Stimulated activated CD8-positive, alpha-beta memory T cell treated with anti-CD3 and anti-CD28 coated beads, Interleukin-7, amount 100 ng/mL, for 48 hours (primary cell): ENCODE results near the gene BMP4.

Experiments used
- DNase-seq, 2 donors: peaks; one replicate each; pipeline ENCODE4 v3.0.0-alpha.2; 2020; ENCODE audit warnings: low read depth in 1 of 2; ENCODE audit errors: extremely low read depth in 1 of 2

BMP4 gene

DNA sequence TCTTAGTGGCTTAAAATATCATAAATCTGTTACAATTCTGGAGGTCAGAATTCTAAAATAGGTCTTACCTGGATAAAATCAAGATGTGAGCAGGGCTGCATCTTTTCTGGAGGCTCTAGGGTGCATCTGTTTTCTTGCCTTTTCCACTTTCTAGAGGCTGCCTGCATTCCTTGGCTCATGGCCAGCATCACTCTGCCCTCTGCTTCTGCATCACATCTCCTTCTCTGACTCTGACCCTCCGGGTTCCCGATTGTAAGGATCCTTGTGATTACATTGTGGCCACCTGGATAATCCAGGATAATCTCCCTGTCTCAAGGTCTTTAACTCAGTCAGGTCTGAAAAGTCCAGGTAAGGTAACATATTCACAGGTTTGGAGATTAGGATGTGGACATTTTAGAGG, 11.0 kb upstream of the BMP4 start:
- DNase-seq = no peak

DNA sequence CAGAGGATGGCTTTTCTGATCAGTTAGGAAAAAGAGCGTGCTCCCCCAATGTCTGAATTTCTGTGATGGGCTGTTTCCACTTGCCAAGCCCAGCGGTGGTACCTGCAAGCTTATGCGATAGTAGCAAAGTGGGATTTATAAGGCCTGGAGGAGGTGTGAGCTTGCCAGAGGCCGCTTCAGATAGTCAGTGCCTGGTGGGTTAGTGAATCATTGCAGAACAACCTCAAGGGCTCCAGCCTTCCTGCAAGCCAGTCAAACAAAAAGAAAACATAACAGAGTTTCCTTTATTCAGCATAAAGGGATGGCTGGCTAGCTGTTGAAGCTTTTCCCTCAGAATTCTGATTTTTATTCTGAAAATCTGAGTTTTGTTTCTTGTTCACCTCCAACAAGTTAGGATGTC, 7.6 kb upstream of the BMP4 start:
- no peak for DNase-seq

DNA sequence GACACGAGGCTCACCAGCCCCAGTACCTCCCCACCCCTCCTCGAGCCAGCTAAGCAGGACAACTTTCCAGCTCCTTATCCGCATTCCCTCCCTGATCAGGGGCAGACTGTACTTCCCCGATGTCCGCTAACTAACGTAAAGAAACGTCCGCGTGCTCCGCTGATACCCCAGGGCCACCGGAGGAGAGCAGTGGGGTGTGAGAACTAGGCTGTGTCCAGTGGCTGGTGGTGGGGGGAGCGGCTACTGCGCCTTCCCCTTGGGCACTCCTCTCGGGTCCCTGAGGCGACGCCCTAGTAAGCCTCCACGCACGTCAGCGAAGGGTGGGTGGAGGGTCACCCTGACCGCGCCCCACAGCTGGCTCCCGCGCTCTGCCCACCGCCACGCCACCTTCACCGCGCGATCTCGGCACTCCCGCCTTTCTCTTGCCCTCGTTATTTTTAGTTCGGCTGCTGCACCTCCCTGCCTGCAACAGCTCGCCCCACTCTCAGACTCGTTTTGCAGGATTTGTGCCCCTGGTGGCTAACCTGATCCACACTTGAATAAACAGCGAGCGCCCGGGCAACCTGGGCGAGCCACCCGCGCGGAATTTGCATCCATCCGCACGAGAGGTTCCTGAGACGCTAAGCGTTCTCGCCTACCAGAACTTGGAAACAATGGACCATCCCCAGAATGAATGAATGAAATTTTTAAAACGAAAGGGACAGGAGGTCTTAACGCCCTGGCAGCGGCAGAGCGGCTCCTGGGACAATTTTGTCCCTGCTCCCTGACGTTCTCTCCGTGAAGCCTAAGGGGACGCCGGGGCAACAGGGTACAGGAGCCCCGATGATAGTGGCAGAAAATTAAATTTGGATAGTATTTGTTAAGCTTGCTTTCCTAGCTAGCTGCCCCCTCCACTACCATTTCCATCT, 6.9 kb upstream of the BMP4 start:
- DNase-seq = no peak

DNA sequence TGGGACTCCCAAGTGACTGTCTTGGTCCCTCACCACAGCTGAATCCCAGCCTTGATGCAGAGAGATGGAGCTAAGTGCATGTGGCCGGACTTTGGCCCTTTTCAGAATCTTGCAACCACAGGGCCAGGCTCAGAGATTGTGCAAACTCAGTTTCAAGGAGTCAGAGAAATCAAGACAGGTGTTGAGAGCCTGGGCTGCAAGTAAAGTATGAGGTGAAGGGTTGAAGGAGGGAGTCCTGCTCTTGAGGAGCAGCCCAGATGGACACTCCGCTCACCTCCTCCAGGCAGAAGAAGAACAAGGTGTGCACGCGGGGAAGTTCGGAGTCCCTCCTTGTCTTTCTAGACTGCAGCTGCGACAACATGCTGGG, 6.3 kb upstream of the BMP4 start:
- DNase-seq = no peak

DNA sequence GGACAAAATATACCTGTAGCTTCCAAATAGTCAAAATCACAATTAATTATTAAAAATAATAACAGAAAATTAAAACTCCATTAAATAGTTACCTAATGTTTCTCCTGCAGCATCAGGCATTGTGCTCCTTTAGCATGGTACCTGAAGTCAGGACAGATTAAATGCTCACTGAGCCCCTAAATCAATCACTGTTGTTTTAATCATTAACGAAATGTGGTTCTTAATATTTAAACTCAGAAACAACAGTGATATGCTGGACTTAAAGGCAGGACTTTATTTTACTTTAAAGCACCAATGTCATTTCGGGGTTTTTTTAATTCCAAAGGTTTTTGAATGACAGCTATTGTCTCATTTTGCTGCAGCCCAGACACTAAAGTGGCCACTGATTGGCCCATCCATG, 2.0 kb upstream of the BMP4 start:
- DNase-seq = no peak

DNA sequence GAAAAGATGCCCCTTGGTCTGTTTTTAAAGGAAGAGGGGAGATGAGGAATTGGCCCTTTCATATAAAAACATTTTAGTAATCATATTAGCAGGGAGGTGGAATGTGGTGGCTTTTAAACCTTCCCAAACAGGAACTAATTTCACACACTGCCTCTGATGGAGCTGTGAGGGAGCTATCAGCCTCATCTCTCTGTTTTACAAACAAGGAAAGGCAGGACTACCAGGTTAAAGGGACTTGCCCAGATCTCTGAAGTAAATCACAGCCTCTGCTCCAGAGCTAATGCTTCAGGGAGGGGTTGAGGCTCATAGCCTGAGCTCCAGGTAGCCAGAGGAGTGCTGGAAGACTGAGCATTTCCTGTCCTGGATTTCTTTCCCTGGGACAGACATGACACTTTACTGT, 1.1 kb upstream of the BMP4 start:
- DNase-seq = no peak

DNA sequence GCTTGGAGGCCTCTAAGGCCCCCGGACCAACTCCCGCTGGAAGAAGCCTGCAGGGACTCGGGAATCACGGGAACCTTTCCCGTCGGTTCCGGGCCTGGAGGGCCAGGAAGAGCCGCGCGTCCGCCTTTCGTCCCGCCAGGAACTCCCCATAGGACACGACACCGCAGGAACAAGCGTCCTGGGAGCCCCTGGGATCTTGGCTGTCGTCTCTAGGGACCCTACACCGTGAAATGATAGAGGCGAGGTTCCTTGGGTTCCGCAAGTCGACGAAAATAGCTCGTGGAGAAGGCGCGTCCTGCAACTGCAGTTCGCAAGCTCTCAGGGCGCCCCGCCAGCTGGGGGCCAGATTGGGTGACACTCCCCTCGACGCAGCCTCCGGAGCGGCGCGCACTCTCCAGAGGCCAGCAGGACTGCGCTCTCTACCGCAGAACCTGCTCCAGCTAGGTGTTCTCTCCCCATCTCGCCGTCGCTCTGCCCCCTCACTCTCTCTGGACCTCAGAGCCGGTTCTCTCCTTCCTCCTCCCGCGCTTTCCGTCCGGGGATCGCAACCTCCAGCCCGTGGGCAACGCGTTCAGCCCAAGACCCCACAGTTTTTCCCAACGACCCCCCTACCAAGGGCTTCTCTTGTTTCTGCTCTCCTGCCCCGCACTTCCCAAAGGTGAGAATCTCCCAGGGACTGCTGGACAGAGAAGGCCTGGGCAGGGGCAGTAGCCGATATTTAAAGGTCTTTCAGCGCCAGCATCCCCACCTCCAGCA, 776 bp downstream of the BMP4 start:
- DNase-seq = no peak

DNA sequence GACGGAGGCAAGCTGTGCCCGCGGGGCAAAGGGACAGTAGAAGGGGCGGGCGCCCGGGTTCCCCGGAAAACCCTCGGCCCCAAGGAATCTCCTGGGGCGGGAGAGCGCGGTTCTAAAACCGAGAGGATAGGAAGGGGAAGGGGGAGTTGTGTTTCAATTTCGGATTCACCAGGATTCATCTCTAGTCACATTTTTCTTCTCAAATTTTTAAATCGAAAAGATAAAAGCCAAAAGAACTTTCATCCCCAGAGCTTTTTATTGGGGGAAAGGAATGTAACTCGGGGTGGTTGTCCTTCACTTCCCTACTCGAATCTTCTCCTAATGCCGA, 1.4 kb downstream of the BMP4 start:
- no peak for DNase-seq

DNA sequence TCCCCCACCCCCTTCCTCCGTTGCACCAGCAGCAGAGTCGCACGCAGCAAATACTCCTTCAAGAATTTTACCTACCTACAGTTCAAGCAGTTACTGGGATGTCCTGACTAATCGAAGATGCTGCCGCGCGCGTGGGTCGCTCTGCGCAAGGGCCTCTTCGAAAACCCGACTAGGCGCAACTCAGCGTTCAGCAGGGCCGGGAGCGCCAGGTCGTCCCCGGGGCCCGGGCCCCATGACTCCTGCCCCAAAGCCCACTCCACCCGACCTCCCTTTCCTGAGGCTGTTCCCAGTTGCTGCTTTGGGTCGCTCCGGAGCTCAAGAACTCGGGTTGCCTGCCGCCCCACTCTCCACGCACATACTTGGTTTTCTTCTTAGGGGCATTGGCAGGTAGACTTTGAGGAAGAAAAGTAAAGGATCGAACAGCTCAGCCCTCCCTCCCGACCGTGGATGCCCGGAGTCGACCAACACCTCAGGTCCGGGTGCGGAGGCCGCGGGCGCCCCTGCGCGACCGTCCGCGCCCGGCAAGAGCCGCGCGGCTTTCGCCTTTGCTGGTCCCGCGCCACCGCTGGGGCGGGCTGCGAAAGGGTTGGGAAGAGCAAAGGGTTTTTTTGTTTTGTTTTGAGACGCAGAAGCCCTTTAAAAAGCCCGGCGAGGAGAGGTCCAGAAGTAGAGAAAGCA, 1.9 kb downstream of the BMP4 start:
- no peak for DNase-seq

DNA sequence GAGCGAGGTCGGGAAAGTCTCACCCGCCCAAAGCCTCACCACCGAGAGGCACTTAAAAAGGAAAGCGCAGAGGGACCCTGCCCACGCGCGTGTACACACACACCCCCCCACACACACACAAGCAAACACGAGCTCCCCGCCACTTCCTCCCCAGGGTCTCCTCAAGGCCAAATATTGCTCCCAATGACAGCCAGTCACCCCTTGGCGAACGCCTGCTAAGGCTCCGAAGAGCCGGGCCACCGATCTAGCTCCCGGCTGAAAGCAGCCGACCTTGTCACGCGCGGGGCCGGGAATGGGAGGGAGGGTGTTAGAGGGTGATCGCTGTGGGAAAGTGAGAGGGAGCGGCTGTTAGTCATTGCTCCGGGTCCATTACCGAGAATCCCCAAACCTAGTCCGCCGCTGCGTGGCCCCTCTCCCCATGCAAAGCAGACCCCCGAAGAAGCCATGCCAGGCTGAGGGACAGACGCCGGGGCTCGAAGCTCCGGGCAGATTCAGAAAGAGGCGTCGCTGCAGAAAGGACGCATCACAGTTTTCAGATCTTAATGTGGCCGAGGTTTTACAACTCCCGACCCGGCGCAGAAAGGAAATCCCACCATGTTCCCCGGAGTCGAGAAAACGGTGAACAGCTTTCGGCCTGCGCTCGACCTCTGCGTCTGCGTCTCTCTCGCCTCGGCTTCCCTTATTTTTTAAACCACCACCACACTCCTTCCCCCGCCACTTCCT, 2.6 kb downstream of the BMP4 start:
- no peak for DNase-seq

DNA sequence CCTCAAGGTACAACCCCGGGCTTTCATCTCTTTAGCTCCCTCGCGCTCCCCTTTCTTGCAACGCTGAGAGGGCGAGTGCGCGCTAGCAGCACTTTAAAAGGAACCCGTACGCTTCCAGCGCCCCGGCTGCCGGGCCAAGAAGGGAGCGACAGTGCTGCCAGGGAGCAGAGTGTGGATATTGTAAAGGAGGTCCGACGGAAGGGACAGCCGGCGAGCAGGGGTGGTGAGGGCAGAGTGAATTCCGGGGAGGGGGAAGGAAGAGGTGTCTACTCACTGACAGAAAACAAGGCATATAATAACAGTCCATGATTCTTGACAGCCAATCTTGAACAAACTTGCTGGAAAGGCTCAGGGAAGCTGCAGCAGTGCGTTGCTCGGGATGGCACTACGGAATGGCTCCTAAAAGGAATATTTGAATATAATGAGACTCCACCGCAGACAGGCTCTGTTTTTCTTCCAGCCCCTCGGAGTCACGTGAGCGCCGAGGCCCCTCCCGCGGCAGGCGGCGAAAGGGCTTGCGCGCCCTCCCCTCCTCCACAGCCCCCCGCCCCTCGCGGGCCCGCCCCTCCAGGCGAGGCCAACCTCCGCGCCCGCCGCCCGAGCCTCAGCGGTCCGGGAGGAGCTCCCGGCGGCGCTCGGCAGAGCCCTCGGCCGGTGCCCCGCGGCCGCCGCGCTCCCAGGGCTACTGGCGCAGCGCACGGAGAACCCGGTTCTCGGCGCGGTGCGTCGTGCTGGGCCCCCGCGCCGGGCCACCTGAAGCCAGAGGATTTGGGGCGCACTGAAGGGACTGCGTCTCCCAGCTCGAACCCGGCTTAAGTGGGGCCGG, 3.4 kb downstream of the BMP4 start:
- no peak for DNase-seq

DNA sequence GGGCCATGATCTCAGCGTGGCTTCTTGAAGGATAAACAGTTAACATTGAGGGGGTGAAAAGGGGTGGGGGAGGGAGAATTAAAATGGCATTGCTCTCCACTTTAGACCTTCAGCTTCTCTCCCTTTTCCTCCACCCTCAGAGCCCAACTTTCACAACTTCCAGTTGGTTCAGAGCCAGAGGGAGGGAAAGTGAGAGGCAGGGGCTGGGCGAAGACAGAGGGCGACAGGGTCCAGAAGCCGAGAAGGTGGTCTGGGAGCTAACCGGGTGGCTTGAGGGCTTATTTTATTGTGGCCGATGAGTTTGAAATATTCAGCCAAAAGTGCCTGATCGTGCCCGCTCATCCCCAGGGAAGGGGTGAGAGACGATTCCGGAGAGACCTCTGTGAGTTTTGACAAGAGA, 4.1 kb downstream of the BMP4 start:
- no peak for DNase-seq

DNA sequence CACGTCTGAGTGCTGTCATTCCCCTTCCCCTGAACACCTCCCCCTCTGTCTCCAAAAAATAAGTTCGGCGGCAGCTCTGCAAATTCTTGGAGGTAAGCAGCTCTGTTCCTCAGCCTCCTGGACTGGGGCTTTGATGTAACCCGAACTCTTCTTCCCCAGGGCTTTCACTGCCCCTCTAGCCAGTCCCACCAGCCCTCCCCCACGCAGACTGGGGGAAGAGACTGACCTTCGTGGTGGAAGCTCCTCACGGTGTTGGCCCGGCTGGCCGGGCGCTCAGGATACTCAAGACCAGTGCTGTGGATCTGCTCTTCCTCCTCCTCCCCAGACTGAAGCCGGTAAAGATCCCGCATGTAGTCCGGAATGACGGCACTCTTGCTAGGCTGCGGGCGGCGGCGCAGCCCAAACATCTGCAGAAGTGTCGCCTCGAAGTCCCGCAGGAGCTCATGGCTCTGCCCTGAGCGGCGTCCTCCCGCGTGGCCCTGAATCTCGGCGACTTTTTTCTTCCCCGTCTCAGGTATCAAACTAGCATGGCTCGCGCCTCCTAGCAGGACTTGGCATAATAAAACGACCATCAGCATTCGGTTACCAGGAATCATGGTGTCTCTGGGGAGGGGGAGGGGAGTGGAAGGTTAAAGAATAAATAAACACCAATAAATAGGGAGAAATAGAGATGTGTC, 4.9 kb downstream of the BMP4 start:
- no peak for DNase-seq

DNA sequence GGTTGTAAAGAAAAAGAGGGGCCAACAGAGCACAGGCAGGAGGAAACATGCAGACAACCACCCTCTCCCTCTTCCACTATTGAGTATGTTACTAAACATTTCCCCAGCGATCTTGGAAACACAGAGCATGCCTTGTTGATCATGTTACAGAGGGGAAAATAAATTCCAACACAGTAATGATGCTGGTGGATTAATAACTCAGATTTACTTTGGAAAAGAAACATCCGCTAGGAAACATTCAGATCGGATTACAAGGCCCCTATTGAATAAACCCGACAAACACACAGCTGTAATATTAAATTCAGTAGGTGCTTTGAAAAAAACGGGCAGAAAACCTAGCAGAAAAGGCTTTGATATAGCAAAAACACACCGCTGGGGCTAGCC, 5.4 kb downstream of the BMP4 start:
- no peak for DNase-seq

DNA sequence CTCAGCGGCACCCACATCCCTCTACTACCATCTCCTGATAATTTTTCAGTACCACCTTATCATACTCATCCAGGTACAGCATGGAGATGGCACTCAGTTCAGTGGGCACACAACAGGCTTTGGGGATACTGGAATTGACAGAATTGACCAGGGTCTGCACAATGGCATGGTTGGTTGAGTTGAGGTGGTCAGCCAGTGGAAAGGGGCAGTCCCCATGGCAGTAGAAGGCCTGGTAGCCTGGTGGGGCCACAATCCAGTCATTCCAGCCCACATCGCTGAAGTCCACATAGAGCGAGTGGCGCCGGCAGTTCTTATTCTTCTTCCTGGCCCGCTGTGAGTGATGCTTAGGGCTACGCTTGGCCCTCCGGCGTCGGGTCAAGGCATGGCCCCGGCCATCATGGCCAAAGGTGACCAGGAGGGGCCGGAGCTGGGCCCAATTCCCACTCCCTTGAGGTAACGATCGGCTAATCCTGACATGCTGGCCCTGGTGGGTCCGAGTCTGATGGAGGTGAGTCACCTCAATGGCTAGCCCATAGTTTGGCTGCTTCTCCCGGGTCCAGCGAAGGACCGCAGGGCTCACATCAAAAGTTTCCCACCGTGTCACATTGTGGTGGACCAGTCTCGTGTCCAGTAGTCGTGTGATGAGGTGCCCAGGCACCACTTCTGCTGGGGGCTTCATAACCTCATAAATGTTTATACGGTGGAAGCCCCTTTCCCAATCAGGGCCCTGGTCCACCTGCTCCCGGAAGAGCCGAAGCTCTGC, 6.4 kb downstream of the BMP4 start:
- DNase-seq = no peak

DNA sequence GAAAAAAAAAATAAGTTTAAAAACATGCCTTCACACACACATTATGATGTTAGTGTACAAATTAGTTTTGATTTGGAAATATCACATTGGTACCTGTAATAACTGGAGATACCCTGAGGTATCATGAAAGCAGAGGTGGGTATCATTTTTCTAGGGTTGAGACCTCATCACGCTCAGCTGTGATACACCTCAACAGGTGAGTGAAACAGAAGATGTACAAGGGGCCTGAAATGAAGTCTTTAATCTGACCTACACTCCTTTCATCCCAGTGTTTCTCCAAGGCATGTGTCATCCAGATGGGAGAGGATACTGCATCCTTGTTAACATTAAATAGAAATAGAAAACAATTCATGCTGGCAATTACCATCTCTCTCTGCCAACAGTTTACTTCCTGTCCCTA, 7.4 kb downstream of the BMP4 start:
- no peak for DNase-seq

DNA sequence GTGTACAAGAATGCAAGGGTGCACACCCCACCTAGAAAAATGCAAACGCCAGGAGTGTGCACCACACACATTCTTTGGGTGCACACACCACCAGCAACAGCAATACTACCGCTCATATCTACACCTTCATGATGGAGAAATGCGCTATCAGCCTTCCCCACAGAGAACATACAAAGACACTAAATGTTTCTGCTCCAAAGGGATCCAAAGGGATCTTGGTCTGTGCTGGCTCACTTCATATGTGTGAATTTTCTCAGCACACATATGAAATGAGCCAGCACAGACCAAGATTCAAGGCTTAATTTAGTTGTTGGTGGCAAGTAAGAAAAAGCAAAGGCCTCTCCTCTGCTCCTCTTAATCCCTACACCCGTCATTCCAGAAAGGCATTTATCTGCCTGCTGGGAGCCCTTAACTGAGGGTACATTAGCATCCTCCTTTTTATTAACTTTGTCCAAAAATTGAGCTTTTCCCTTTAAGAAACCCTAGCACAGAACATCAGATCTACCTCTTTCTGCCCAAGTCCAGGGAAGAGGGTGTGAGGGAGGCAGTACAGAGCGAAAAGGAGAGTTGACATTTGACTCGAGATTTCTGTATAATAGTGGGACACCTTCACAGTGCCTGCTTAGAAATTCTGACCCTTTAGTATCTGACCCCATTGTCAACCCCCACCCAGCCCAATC, 8.3 kb downstream of the BMP4 start:
- DNase-seq = no peak

DNA sequence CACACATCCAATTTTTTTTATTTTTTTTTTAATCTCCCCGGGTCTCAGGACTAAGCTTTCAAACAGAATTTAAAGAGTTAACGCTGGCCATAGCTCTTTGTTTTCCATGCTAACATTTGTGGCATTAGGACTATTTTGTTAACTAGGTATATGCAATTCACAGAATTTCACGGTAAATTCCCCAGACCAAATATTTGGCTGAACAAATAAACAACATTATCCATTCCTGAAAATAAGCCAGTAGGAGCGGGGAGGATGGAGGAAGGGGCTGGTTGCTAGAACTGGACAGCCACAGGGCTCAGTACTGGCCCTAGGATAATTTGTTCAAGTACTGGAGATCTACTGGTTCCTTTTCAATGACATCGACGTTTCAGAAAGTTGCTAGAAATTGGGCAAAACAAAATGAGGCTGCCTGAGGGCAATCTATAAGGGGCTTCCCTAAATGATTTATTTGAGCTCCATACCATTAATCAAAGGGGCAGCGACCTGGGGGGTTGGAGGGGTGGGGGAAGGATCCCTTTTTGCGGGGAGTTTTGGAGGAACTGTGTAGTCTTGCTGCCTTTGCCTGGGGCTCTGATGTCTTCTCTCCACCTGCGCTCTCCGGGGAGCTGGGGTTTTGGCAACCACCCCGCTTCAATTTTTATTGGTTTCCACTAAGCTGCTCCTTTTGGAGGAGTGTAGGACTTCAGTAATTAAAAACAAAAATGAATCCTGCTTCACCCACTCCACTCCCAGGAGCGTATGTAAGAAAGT, 9.0 kb downstream of the BMP4 start:
- no peak for DNase-seq
